COR-L47 (cell line): ENCODE results near the gene LRIG2.
"Not testable (repeated sequence)": the region's sequence is repeated elsewhere in the genome, so short reads cannot be mapped to it uniquely, and the experiment has no call there.

Source experiments
- DNase-seq: peaks from one replicate; lab custom pipeline; 2025; lab: John Stamatoyannopoulos, UW

LRIG2 gene

GRCh38 chr1:113072757-113073478 is at the start of gene LRIG2:
Gene LRIG2 (plus strand): TSS chr1:113073198. CDS start chr1:113073407, 209 bp downstream.
- DNase-seq, result peak; percentile 96

- not testable (repeated sequence) for DNase-seq
Observed at GRCh38 chr1:113023316-113023715, 49.7 kb upstream of the LRIG2 start.

- no peak for DNase-seq
Observed at GRCh38 chr1:113027007-113027406, 46.0 kb upstream of the LRIG2 start.

- DNase-seq, result peak; percentile 18
Observed at GRCh38 chr1:113027449-113027848, 45.5 kb upstream of the LRIG2 start.

GRCh38 chr1:113029822-113030221 is 43.2 kb upstream of the LRIG2 start:
- DNase-seq, result no peak

GRCh38 chr1:113031171-113031933 is 41.6 kb upstream of the LRIG2 start:
- no peak for DNase-seq

- DNase-seq, result no peak
Observed at GRCh38 chr1:113035086-113035485, 37.9 kb upstream of the LRIG2 start.

- no peak for DNase-seq
Observed at GRCh38 chr1:113036639-113037321, 36.2 kb upstream of the LRIG2 start.

GRCh38 chr1:113040041-113040440 is 33.0 kb upstream of the LRIG2 start:
- DNase-seq, result no peak

- DNase-seq, result no peak
Observed at GRCh38 chr1:113040718-113041412, 32.1 kb upstream of the LRIG2 start.

- DNase-seq, result no peak
Observed at GRCh38 chr1:113041569-113042284, 31.3 kb upstream of the LRIG2 start.

GRCh38 chr1:113042285-113043143 is 30.5 kb upstream of the LRIG2 start:
- DNase-seq, result peak; percentile 35

GRCh38 chr1:113043144-113043488 is 29.9 kb upstream of the LRIG2 start:
- not testable (repeated sequence) for DNase-seq

- no peak for DNase-seq
Observed at GRCh38 chr1:113046569-113046968, 26.4 kb upstream of the LRIG2 start.

GRCh38 chr1:113048064-113048463 is 24.9 kb upstream of the LRIG2 start:
- no peak for DNase-seq

- no peak for DNase-seq
Observed at GRCh38 chr1:113053344-113054126, 19.5 kb upstream of the LRIG2 start.

GRCh38 chr1:113055570-113055969 is 17.4 kb upstream of the LRIG2 start:
- DNase-seq, result no peak

GRCh38 chr1:113057006-113057405 is 16.0 kb upstream of the LRIG2 start:
- DNase-seq, result no peak

- DNase-seq, result no peak
Observed at GRCh38 chr1:113058941-113059706, 13.9 kb upstream of the LRIG2 start.
